GM21825 (cell line): ENCODE results near the gene CTSW.
A peak's percentile ranks its signal among the peaks of the same experiment; 100 is the strongest.
"Not testable (repeated sequence)": the region's sequence is repeated elsewhere in the genome, so short reads cannot be mapped to it uniquely, and the experiment has no call there.

Experiments
- ATAC-seq: cut with Tn5 transposase; IDR thresholded peaks from one replicate; pipeline ENCODE4 v1.9.1; 2021; ENCODE audit warnings: mild to moderate bottlenecking, moderate library complexity; ENCODE audit not compliant: unreplicated experiment

CTSW gene, protein sequence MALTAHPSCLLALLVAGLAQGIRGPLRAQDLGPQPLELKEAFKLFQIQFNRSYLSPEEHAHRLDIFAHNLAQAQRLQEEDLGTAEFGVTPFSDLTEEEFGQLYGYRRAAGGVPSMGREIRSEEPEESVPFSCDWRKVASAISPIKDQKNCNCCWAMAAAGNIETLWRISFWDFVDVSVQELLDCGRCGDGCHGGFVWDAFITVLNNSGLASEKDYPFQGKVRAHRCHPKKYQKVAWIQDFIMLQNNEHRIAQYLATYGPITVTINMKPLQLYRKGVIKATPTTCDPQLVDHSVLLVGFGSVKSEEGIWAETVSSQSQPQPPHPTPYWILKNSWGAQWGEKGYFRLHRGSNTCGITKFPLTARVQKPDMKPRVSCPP

DNA sequence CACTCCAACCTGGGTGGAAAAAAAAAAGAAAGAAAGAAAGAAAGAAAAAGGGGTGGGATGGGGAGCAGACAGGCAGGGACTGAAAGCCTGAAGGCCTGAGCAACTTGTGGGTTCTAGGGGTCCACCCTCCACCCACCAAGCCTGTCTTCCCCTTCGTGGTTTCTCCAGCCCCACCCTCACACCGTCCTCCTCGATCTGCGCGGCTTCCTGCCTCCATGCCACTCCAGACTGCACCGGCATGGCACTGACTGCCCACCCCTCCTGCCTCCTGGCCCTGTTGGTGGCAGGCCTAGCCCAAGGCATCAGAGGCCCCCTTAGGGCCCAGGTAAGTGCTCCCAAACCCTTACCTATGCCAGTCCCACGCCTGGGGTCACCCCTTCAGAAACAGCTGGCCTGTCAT lies at the start of gene CTSW:
Gene CTSW, plus strand, starts transcription at position 221 of the 400 bp plus-strand sequence. Its CDS starts 18 bp downstream, at position 239.
- ATAC-seq = no peak

GRCh38 chr11:65832231-65832630 lies 47.4 kb upstream of the CTSW start:
- not testable (repeated sequence) for ATAC-seq

GRCh38 chr11:65833297-65834030 lies 46.2 kb upstream of the CTSW start, which contains the start of gene SNX32:
Gene SNX32 (plus strand): TSS chr11:65833963. CDS start chr11:65834066, 103 bp downstream.
- peak; percentile 94 for ATAC-seq

DNA sequence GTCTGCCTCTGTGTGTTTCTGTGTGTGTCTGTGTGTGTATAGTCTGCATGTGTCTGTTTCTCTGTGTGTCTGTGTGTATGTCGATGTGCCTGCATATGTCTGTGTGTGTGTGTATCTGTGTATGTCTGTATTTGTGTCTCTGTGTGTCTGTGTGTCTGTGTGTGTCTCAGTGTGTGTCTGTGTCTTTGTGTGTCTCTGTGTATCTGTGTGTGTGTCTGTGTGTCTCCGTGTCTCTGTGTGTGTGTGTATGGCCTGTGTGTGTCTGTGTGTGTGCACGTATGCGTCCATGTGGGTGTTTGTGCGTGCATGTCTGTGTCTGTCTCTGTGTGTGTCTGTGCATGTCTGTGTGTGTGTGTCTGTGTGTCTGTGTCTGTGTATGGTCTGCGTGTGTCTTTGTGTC lies 45.4 kb upstream of the CTSW start:
- ATAC-seq = no peak

DNA sequence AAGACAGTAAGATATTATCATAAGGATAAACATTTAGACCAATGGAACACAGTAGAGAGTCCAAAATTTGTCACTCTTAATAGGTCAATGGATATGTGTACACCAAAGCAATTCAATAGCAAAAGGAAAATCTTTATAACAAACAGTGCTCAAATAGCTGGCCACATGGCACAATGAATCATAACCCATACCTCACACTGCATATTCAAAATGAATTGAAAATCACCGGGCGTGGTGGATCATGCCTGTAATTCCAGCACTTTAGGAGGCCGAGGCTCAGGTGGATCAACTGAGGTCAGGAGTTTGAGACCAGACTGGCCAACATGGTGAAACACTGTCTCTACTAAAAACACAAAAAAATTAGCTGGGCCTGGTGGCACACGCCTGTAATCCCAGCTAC lies 37.5 kb upstream of the CTSW start:
- ATAC-seq = no peak

GRCh38 chr11:65843811-65844210 lies 35.8 kb upstream of the CTSW start:
- no peak for ATAC-seq

GRCh38 chr11:65844231-65844872 lies 35.3 kb upstream of the CTSW start:
- no peak for ATAC-seq

DNA sequence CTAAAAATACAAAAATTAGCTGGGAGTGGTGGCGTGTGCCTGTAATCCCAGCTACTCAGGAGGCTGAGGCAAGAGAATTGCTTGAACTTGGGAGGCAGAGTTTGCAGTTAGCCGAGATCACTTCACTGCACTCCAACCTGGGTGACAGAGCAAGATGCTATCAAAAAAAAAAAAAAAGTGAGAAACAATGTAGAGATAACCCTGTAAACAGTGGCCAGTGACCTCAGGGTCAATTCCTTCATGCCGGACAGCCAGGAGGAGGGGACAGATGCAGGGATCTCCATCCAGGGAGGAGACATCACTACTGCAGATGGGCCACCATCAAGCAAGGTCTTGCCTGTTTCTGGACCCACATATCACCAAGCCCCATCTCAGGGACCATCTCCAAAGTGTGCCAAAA lies 31.9 kb upstream of the CTSW start:
- no peak for ATAC-seq

GRCh38 chr11:65848693-65849092 lies 30.9 kb upstream of the CTSW start:
- not testable (repeated sequence) for ATAC-seq

GRCh38 chr11:65849366-65849765 lies 30.3 kb upstream of the CTSW start:
- ATAC-seq = no peak

GRCh38 chr11:65849771-65850216 lies 29.8 kb upstream of the CTSW start:
- ATAC-seq = no peak

- no peak for ATAC-seq
These were observed 29.2 kb upstream of the CTSW start for GRCh38 chr11:65850217-65851082.

- ATAC-seq = no peak
These were observed 28.5 kb upstream of the CTSW start for GRCh38 chr11:65851083-65851579.

- no peak for ATAC-seq
These were observed 27.7 kb upstream of the CTSW start for GRCh38 chr11:65851811-65852507.

DNA sequence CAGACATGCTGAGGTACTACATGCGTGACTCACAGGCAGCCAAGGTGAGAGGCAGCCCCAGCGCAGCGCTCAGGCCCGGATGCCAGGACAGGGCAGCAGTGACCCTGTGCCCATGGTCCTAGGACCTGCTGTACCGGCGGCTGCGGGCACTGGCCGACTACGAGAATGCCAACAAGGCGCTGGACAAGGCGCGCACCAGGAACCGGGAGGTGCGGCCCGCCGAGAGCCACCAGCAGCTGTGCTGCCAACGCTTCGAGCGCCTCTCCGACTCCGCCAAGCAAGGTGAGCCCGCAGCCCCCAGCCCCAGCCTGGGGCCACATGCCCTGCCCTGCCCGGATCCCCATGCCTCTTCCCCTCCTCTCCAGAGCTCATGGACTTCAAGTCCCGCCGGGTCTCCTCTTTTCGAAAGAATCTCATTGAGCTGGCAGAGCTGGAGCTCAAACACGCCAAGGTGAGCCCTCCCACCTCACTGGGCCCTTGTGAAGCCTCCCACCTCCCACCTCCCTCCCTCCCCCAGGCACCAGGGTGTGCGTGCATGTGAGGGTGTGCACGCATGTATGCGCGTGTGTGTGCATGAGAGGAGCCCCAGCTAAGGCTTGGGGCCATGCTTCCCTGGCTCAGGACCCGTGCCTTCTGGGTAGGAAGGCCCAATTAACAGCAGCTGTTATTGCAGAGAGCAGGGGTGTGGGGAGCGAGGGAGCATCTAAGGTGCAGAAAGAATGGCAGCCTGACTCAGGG lies 27.0 kb upstream of the CTSW start:
- ATAC-seq = no peak

GRCh38 chr11:65853246-65853979 lies 26.2 kb upstream of the CTSW start:
- no peak for ATAC-seq

- no peak for ATAC-seq
These were observed 25.5 kb upstream of the CTSW start for GRCh38 chr11:65854161-65854592.
